Measurements from ENCODE around the gene TCAIM. TPM values are rescaled to one million over a fixed set of nuclear protein-coding genes. Genes with fewer than 3 reads are reported as not detected.
A peak's percentile ranks its signal among the peaks of the same experiment; 100 is the strongest.

The TCAIM gene
- total and polyA plus RNA-seq, 12 donors = 13.5 to 43.9 (median 33.3) TPM

DNA sequence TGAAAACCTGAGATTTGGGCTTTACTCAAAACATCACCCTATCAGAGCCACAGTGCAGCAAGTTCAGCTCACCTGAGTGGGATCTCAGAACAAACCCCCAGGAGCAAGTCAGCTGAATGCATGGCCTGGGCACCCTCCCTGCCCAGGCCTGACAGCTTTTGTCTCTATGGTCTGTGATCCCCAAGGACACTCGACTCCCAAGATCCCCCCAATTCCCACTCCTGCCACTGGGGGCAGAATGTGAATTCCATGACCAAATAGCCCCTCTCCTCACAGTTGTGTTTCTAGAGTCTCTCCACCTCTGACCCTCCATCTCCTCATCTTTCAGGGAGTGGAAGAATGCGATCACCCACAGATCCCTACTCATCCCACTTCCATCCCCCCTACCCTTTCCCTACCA lies 80.0 kb downstream of the TCAIM start:
- H3K36me3 ChIP-seq = no peaks in the 10 kb centered on the region

DNA sequence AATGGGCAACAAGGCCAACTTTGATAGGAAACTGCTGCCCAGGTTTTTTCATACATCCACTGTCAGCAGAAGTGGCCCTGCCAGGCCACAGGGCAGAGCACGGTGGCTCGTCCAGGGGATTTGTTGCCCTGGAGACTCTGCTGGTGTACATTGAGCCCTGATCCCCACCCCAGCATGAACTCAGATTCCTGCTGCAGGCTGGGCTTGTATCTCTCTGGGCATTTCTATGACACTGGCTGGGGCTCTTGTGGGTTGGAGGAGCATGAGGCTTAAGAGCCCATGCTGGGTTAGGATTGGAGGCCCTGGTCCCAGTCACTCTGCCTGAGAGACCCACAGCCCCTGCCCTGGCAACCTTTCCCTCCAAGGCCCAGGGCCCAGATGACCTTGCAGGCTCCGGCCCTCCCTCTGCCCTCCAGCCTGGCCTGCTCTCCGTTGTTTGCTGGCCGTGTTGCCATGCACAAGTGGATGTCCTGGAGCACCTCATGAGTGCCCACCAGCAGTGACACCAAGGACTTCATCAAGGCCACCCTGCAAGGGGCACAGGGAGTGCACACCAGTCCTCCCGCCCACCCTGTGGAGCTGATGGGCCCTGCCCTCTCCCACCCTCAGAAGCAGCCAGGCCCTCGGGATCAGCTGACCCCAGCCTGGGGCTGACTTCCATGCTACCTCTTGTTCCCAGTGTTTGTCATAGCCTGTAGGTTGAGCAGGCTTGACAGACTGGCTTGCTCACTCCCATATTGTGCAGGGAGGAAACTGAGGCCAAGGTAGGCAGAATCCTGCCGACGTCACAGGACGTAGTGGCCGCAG lies 80.8 kb downstream of the TCAIM start:
- no peaks in the 10 kb centered on the region for H3K36me3 ChIP-seq
- H3K4me3 ChIP-seq = no peak overlapping the region
- H3K27ac ChIP-seq = no peak overlapping the region
- 76 to 86% methylated on average over 11 of the region's 11 CpGs for WGBS, 2 donors
- no peak for DNase-seq
- no peaks in the 10 kb centered on the region for H3K27me3 ChIP-seq
- TF ChIP-seq, protein P1, sequence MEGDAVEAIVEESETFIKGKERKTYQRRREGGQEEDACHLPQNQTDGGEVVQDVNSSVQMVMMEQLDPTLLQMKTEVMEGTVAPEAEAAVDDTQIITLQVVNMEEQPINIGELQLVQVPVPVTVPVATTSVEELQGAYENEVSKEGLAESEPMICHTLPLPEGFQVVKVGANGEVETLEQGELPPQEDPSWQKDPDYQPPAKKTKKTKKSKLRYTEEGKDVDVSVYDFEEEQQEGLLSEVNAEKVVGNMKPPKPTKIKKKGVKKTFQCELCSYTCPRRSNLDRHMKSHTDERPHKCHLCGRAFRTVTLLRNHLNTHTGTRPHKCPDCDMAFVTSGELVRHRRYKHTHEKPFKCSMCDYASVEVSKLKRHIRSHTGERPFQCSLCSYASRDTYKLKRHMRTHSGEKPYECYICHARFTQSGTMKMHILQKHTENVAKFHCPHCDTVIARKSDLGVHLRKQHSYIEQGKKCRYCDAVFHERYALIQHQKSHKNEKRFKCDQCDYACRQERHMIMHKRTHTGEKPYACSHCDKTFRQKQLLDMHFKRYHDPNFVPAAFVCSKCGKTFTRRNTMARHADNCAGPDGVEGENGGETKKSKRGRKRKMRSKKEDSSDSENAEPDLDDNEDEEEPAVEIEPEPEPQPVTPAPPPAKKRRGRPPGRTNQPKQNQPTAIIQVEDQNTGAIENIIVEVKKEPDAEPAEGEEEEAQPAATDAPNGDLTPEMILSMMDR (IDR thresholded peaks at IDR 0.05) = no peak
- no peaks in the 10 kb centered on the region for H3K9me3 ChIP-seq
- intact Hi-C loops (cut with DNase I) = no loop called here
- no peak for ATAC-seq
- no peaks in the 10 kb centered on the region for H3K4me1 ChIP-seq

More for the DNA sequence above, 80.0 kb downstream of the TCAIM start:
- Histone ChIP-seq H3K9me3 (no peaks in the 10 kb centered on the region), H3K4me3 (no peak overlapping the region), H3K4me1 (no peaks in the 10 kb centered on the region), H3K27me3 (no peaks in the 10 kb centered on the region), H3K27ac (no peak overlapping the region)
- WGBS, 2 donors = 76 to 82% methylated on average over 2 of the region's 2 CpGs
- DNase-seq (no peak), ATAC-seq (no peak)
- intact Hi-C loops (cut with DNase I) = no loop called here
- TF ChIP-seq, protein P1 (IDR thresholded peaks at IDR 0.05) = peak in 2 of 9 donors; percentile 6 to 23

DNA sequence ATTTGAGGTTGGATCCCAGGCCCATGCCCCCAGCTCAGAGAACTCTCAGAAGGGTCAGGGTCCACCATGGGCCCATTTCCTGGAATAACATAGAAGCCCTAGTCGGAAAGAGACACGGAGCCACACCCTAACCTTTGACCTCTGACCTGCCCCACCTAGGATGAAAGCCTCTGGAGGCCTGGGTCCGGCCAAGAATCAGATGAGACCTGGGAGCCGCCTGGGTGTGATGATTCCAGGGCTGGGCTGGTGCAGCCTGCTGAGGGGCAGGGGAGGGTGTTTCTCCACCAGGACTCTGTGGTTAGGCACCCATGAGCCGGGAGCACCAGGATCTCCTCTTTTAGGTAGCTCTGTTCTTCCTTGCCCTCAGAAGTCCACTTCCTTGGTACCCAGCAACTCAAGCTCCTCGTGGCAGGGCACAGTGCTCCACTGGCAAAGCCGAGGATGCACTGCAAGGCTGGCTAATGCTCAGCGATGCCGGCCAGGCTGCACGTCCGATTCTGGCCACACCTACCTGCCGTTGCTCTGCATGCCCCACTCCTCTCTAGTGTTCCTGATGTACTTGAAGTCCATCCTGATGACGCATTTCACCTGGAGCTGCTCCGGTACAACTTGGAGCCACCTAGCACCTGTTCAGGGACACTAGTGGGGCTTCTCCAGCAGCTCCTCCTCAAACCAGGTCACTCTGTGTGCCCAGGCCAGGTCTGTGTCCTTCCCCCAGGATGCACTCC lies 81.5 kb downstream of the TCAIM start:
- intact Hi-C loops (cut with DNase I) = no loop called here
- ATAC-seq = no peak
- TF ChIP-seq, protein P1 (IDR thresholded peaks at IDR 0.05) = no peak
- H3K27ac ChIP-seq = no peak overlapping the region
- H3K4me1 ChIP-seq = no peaks in the 10 kb centered on the region
- no peak overlapping the region for H3K4me3 ChIP-seq
- DNase-seq = no peak
- 87 to 90% methylated on average over 14 of the region's 14 CpGs for WGBS, 2 donors
- H3K9me3 ChIP-seq = no peaks in the 10 kb centered on the region
- H3K36me3 ChIP-seq = no peaks in the 10 kb centered on the region
- no peaks in the 10 kb centered on the region for H3K27me3 ChIP-seq

DNA sequence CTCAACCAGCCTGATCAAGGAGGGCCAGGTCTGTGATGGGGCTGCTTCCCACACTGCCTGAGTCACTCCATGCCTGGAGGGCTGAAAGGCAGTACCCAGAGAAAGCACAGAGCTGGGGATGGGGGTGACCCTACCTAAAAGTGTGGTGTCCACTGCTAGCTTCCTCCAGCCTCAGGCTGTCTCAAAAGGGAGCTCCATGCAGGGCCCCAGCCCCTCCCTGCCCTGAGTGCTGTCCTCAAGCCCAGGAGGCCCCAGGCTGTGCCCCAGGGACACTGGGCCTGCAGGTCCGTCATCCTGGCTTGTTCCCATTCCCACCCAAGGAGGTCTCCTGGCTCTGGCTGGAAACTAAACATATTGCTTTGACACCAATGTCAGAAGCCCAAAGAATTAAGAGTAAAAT lies 82.1 kb downstream of the TCAIM start:
- Histone ChIP-seq H3K4me1 (no peaks in the 10 kb centered on the region), H3K9me3 (no peaks in the 10 kb centered on the region), H3K4me3 (no peak overlapping the region), H3K27ac (no peak overlapping the region), H3K27me3 (no peaks in the 10 kb centered on the region), H3K36me3 (no peaks in the 10 kb centered on the region)
- ATAC-seq (no peak), DNase-seq (no peak)
- WGBS, 2 donors = 90 to 93% methylated on average over 1 of the region's 1 CpG
- TF ChIP-seq, protein P1 (IDR thresholded peaks at IDR 0.05) = no peak
- intact Hi-C loops (cut with DNase I) = no loop called here
